ENCODE results near the gene KDM4C.

KDM4C gene

GRCh38 chr9:6827439-6828145 lies 69.8 kb downstream of the KDM4C start:
- DNase-seq (ENCODE audit: extremely low read depth, insufficient read length) = peak; percentile 15
- H3K27me3 ChIP-seq (replicated peaks; ENCODE audit: control insufficient read depth, insufficient read depth, low read length) = no peaks in the 10 kb centered on the region
- no peak overlapping the region for H3K4me3 ChIP-seq (replicated peaks; ENCODE audit: low read depth, low read length)
- peak; percentile 58 for TF ChIP-seq CTCF (IDR thresholded peaks at IDR 0.05; ENCODE audit: insufficient read depth, low read length, poor library complexity, severe bottlenecking)
- peaks cover 3% of the 10 kb centered on the region for H3K36me3 ChIP-seq (ENCODE audit: control insufficient read depth, insufficient read depth, low read length)

DNA sequence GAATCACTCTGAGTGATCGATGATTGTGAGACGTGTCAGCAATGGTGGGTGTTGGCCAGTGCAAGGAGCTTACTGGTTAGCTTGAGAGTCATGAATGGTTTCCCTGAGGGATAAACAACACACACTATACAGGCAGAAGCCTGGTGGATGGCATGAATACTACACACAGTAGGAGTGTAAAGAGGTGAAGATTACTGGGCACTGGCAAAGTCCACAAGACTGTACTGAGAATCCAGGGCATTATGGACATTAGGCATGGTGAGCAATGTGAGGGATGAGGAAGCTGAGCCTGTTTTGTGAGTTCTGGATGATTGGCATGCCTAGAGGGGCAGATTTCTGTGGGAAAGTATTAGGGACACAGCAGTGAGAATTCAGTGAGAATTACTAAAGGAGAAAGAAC lies 71.3 kb downstream of the KDM4C start:
- TF ChIP-seq CTCF (IDR thresholded peaks at IDR 0.05; ENCODE audit: insufficient read depth, low read length, poor library complexity, severe bottlenecking) = no peak
- Histone ChIP-seq H3K36me3 (ENCODE audit: control insufficient read depth, insufficient read depth, low read length) (peaks cover 1% of the 10 kb centered on the region; the same call in 1 of the 2 replicates), H3K27me3 (replicated peaks; ENCODE audit: control insufficient read depth, insufficient read depth, low read length) (no peaks in the 10 kb centered on the region), H3K4me3 (replicated peaks; ENCODE audit: low read depth, low read length) (no peak overlapping the region)
- DNase-seq (ENCODE audit: extremely low read depth, insufficient read length) = no peak

GRCh38 chr9:6829536-6829935 lies 71.8 kb downstream of the KDM4C start:
- Histone ChIP-seq H3K36me3 (ENCODE audit: control insufficient read depth, insufficient read depth, low read length) (peaks cover 2% of the 10 kb centered on the region; the same call in 1 of the 2 replicates), H3K4me3 (replicated peaks; ENCODE audit: low read depth, low read length) (no peak overlapping the region), H3K27me3 (replicated peaks; ENCODE audit: control insufficient read depth, insufficient read depth, low read length) (no peaks in the 10 kb centered on the region)
- no peak for DNase-seq (ENCODE audit: extremely low read depth, insufficient read length)
- TF ChIP-seq CTCF (IDR thresholded peaks at IDR 0.05; ENCODE audit: insufficient read depth, low read length, poor library complexity, severe bottlenecking) = no peak

GRCh38 chr9:6833518-6834192 lies 75.9 kb downstream of the KDM4C start:
- Histone ChIP-seq H3K36me3 (ENCODE audit: control insufficient read depth, insufficient read depth, low read length) (peaks cover 6% of the 10 kb centered on the region), H3K4me3 (replicated peaks; ENCODE audit: low read depth, low read length) (no peak overlapping the region), H3K27me3 (replicated peaks; ENCODE audit: control insufficient read depth, insufficient read depth, low read length) (no peaks in the 10 kb centered on the region)
- no peak for TF ChIP-seq CTCF (IDR thresholded peaks at IDR 0.05; ENCODE audit: insufficient read depth, low read length, poor library complexity, severe bottlenecking)
- DNase-seq (ENCODE audit: extremely low read depth, insufficient read length) = no peak

DNA sequence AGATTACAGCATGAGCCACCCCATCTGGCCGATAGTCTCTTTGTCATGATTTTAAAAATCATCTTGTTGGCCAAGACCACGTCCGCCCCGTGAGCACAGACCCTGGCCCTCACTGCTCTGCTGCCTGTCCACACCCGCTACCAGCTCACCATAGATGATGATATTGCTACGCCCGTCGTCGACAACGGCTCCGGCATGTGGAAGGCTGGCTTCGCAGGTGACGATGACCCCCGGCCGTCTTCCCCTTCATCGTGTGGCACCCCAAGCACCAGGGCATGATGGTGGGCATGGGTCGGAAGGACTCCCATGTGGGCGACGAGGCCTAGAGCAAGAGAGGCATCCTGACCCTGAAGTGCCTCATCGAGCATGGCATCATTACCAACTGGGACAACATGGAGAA lies 76.5 kb downstream of the KDM4C start:
- TF ChIP-seq CTCF (IDR thresholded peaks at IDR 0.05; ENCODE audit: insufficient read depth, low read length, poor library complexity, severe bottlenecking) = no peak
- Histone ChIP-seq H3K4me3 (replicated peaks; ENCODE audit: low read depth, low read length) (no peak overlapping the region), H3K36me3 (ENCODE audit: control insufficient read depth, insufficient read depth, low read length) (peaks cover 6% of the 10 kb centered on the region), H3K27me3 (replicated peaks; ENCODE audit: control insufficient read depth, insufficient read depth, low read length) (no peaks in the 10 kb centered on the region)
- no peak for DNase-seq (ENCODE audit: extremely low read depth, insufficient read length)

Measured in GM06990 (cell line).